HG03439 (cell line): ENCODE results near the gene MVB12B.

Source experiments
- ATAC-seq: cut with Tn5 transposase; IDR thresholded peaks from one replicate; pipeline ENCODE4 v1.9.1; 2021; ENCODE audit warnings: mild to moderate bottlenecking, moderate library complexity; ENCODE audit not compliant: unreplicated experiment

The MVB12B gene

GRCh38 chr9:126486276-126486675 is 159.6 kb downstream of the MVB12B start:
- ATAC-seq: no peak

DNA sequence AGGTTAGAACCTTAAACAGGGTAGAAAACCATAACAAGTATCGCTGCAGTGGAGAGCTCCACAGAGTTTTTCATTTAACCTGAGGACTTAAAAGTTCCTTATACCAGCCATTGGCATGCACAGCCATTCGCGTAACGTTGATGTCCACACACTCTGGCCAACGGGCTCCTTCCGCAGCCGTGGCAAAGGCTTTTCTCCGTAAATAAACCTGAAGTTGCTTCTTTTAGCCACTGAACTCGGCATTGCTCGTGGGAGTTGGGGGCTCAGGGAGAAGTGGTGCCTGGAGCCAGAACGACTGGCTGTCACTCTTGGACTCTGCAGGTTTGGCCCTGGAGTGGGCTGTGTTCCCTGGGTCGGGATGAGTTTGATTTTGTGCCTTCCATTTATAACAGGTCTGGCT is 161.2 kb downstream of the MVB12B start:
- ATAC-seq: no peak

DNA sequence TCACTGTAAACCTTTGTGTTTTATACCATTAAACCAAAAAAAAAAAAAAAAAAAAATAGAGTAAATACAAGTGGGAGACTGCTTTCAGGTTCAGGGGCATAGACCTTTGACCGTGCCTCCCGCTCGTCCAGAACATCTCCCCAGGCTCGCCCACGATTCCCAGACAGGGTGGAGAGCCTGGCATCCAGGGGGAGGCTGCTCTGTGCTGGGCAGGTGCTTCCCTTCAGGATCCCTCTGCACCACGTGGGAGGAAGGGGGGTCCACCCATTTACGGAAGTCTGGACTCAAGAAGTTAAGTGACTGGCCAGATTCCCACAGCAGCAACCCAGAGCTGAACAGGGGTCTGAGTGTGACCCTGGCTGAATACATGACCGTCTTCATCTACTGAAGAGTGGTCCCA is 161.7 kb downstream of the MVB12B start:
- ATAC-seq: no peak

- ATAC-seq: no peak
These were observed 162.3 kb downstream of the MVB12B start for GRCh38 chr9:126488881-126489404.

DNA sequence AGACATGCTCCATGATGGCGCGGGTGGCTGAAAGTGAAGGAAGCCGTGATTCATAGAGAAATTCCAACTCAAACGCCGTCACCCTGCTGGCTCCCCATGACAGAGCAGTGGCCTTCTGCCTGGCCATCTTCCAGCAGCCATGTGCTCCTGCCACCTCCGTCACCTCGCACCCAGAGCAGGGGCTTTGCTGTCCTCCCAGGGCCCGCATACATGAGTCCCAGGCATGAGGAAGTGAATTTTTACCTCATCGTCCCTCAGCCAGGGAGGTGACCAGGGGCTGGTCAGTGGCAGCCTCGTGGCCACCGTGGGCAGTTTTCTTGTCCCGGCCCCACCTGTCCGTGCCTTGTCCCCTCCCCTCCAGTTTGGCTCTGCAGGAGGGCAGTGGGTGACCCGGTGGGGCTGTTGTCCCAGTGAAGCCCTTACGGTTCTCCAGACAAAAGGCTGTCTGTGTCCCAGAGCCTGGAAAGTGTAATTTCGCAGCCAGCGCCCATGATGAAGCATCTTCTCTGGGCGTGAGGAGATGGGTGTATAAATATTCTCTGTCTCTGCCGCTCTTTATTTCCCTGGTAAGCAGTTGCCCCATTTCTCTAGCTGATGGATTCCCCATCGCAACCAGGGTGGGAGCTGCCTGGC is 163.1 kb downstream of the MVB12B start:
- ATAC-seq: no peak

DNA sequence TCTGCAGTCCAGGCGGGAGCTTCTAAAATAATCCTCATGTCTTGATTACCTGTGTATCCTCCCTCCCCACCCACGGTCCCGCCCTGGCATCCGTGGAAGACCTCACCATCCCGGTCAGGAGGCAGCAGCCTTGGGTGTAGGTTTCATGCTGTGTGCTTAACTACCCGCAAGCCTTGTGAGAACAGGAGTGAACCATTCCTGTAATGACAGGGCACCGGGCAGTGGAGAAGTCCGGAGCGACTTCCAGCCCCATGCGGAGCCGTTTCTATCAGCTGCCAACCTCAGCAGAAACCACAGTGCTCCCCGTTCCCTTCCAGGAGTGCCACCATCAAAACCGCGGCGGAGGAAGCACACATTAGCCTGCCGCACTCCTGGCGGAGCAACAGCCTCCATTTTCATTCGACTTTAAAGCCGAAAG is 163.6 kb downstream of the MVB12B start:
- no peak for ATAC-seq

DNA sequence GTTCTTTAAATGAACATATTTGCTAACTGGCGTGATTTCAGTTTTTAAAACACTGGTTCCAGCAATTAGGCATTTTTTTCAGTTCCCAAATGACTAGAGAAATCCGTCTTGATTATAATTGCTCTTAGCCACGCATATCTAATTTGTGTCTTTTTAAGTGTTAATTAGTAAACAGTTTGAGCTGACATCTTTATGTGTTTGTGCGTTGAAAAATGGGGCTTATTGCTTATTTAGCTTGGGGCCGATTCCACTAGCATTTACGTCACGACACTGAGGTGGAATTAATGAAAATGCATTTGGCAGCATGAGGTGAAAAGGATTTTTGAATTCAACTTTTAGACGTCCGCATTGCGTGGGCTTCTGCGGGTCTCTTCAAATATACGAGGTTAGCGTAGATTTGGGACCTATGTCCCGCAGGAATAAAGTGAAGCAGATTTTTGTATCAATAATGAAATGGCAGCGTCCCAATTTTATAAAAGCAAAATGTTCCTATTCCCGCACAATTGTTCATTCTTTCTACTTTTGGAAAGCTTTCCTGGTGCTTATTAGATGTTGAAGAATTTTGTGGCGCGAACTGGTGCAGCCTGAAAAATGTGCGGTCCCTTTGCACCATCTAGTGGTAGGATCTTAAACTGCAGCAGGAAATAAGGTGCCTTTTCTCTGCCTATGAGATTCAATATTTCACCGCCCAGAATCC is 164.4 kb downstream of the MVB12B start:
- ATAC-seq: no peak

DNA sequence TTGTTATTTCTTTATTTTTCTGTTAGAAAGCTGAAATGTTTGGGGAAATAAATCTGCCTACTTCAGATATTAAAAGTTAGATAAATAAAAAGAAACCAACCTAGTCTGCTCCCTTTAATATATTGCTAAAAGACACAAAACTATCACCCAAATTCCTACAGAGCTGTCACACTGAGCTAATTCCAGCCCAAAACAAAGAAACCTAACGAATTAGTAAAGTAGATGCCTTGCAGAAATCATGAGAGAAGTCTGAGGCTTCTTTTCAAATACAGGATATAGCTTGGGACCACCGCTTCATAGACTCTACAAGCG is 164.9 kb downstream of the MVB12B start:
- ATAC-seq: no peak

- ATAC-seq: no peak
These were observed 165.3 kb downstream of the MVB12B start for GRCh38 chr9:126491949-126492348.

GRCh38 chr9:126494264-126494663 is 167.6 kb downstream of the MVB12B start:
- ATAC-seq: no peak

GRCh38 chr9:126494746-126495145 is 168.1 kb downstream of the MVB12B start:
- ATAC-seq: no peak

- no peak for ATAC-seq
These were observed 169.0 kb downstream of the MVB12B start for GRCh38 chr9:126495411-126496180.

GRCh38 chr9:126496181-126496576 is 169.6 kb downstream of the MVB12B start:
- no peak for ATAC-seq

DNA sequence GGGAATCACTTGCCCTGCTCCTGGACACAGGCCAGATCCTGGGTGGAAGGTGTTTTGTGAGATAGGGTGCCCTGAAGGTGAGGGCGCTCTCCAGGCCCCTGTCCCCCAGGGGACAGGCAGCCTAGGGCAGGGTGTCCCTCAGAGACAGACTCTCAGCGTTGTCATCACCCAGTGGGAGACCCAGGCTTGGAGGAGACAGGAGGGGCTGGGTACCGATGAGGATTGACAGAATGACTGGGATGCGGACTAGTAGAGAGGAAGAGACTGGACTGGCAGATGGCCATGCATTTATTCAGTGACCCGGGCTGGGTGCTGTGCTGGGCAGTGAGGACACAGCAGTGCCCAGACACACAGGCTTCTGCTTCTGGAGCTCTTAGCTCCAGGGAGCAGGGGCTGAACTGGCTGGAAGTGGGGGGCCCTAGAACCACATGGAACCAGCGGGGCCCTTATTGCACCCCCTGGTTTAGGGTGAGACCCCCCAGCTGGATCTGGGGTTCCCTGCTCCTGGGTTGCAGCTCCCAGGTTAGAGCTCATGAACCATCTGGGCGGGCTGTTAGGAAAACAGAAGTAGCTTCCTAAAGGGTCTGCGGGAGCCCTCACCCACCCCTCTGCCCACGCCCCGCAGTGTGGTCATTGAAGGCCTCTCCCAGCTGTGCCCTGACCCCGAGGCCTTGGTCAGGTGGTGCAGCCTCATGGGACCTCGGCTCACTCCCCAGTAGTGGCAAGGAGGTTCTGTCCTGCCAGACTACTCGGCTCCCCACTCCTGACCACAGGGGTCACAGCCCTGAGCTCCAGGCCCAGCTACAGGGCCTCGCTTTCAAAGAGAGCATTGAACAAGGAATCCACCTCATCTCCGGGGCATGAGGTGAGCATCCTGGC is 170.4 kb downstream of the MVB12B start:
- no peak for ATAC-seq

- no peak for ATAC-seq
These were observed 171.1 kb downstream of the MVB12B start for GRCh38 chr9:126497660-126498275.

DNA sequence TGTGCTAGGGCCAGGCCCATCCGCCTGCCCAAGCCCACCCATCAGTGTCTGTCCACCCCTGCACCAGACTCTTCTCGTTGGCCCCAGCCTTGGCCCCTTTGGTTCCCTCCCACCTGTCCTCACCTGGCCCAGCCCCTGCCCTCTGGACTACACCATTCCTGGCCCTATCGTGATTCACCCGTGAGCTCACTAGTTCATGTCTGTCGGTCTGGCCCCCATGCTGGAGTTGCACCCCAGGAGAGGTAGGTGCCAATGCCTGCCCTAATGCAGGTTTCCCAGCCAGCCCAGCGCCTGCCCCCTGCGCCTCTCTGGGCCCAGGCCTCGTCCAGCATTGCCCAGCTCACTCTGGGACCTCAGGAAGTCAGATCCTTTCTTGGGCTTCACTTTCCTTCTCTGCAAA is 171.7 kb downstream of the MVB12B start:
- ATAC-seq: no peak

DNA sequence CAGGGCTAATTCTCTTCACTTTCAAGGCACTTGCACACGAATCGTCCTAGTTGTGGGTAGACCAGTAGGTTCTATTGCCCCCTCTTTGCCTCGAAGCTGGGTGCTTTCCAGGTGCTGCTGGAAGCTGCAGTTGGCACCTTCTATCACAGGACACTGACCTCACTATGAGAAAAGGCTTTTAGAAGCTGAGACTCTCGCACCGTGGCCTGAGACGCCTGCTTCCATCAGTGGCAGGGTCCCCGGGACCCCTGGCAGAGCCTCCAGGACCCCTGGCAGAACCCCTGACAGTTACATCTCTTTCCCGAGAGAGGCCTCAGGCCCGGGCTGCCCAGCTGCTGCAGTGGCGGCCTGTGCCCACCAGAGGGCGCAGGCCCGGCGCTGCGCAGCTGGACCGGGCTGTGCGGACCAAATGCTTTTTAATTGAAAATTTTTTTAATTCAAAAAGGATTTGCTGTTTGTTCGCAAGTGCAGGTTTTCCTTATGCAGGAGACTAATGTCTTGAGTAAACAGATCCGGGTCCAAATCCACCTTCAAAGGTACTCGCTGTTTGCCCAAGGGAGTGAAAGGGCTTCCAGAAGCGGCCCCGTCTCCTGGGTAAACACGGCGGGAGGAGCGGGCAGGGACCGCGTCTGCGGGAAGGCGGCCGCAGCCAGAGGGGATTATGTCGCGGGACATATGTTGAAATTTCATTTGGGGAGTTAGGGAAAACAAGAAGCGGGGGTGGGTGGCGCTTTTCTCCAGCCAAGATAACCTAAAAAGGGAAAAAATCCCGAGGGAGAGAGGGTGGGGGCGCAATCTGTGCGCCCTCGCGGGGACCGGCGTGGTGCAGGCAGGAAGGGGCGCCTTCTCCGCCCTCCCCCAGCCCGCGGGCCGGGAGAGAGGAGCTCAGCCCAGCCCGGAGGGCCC is 172.6 kb downstream of the MVB12B start:
- ATAC-seq: no peak

DNA sequence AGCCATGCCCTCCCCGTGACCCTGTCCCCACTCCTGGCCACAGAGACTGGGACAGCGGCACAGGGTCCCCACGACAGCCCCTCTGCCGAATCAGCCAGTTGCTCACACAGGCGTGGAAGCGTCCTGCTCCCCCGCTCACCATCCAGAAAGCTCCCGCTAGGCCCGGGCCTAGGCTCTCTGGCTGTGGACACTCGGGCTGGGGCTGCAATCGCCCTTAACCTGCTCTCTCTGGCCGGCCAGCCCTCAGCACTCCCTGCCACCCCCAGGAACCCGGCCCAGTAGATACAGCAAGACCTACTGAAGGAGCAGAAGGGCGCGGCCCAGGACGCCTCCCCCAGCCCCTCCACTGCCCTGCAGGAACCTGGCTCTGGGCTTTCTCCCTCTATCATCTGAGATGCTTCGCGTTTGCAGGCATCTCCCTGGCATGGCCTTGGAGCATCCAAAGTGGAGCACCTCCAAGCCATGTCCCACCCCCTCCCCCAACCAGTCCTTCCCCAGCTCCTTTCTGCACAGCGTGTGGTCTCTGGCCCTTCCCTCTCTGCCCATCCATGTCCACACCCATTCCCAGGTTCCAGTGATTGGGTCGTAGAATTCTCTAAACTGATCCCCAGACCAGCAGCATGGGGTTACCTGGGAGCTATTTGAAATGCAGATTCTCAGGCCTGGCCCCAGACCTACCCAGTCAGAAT is 173.4 kb downstream of the MVB12B start:
- no peak for ATAC-seq
